SK-N-SH (cell line): ENCODE results near the gene G6PC1.

Experiments used
- CTCF ChIP-seq: fragments of 200-600 bp; sonication (generic); IDR thresholded peaks from 2 replicates; pipeline ENCODE4 v1.6.1; 2017; ENCODE audit warnings: antibody characterized with exemption, mild to moderate bottlenecking, moderate library complexity
- GABPA ChIP-seq: IDR thresholded peaks from 2 replicates; pipeline ENCODE4 v1.4.0; 2012; ENCODE audit warnings: low read depth, mild to moderate bottlenecking
- REST ChIP-seq: IDR thresholded peaks from 2 replicates; pipeline ENCODE4 v1.6.1; 2012; ENCODE audit warnings: mild to moderate bottlenecking, low read depth, low read length, moderate library complexity

DNA sequence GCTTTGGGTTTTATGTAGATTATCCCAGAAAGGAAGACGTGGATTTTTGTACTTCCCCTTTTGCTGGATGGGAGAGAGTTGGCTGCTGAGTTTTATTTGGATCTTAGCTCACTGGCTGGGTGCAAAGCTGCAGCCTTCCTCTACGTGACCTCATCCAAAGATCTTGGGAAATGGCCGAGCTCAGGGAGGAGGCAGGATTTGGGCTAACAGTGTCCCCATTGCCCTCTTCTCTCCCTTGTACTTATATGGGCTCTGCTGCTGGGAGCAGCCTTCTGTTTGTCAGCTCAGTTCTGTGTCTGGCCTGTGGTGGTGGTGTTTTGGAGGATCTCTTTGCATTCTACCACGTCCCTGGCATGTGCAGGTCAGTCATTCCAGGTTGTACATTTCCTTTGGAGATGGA is 47.6 kb upstream of the G6PC1 start:
- TF ChIP-seq GABPA (no peak), REST (no peak), CTCF (no peak)
